NCI-H146 treated with DMSO at 0.1 percent for 48 hours (cell line): Measurements from ENCODE around the gene ZNF408.

Experiments
- DNase-seq: peaks from one replicate; lab custom pipeline; 2025; ENCODE audit not compliant: unreplicated experiment; lab: John Stamatoyannopoulos, UW

Gene ZNF408

GRCh38 chr11:46675949-46676348, 24.9 kb upstream of the ZNF408 start:
- DNase-seq = no peak

DNA sequence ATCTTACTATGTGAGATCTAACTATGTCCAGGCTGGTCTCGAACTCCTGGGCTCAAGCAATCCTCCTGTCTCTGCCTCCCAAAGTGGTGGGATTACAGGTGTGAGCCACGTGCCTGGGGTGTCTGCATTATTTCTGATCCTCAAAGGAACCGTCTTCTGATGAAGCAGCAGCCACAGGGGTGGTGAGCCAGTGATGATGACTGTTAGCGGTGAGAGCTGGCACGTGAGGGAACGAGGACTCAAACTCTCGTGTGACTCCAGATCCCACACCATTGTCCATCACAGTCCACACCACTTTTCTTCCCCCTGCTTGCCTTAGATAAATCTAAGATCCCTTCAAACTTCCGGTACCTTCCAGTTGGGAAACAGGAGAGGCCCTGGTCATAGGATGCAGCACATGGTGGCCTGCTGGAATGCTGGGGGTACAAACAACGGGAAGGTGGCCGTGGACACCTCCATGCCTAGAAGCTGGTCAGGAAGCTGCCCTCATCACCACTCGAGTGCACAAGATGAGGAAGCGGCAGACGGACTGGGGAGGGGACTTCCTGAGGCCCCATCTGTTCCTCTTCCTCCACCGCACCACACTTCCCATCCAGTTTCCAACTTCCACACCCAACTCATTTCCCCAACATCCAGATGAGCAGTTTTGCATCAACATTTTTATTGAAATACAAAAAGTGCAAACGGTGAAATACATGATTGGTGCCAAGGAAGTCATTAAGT, 24.2 kb upstream of the ZNF408 start:
- no peak for DNase-seq

DNA sequence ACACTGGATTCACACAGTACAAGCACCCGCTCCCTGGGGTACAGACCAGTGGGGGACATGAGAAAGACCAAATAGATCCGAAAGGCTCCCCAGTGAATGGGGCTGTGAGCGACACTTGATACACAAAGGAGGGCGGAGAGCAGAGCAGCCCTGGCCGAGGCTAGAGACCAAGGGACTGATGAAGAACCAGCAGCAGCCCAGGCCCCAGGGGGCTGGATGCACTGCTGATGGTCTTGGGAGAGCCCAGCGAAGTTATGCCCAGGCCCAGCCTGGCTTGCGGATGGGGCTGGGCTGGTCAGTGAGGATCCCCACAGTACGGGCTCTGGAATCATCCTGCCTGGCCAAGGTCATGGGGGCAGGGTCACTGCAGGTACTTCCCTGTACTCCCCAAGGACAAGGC, 23.7 kb upstream of the ZNF408 start:
- no peak for DNase-seq

- DNase-seq = no peak
Measured at GRCh38 chr11:46677991-46678740, 22.7 kb upstream of the ZNF408 start.

DNA sequence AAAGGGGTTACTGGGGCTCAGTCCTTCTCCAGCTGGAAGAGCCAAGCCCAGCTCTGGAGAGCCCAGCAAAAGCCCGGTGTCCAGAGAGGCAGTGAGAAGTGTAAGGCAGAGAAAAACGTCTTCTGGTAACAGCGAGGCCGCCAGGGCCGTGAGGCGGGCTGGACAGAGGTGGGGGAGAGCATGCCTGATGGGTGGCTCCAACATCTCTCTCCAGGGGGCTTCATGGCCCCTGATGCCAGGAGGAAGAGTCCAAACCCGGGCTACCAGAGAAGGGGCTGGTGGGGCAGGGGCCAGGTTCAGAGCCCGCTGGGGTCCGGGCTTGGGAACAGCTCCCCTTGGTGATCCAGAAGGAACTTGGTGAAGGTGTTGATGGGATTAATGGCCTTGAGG, 22.1 kb upstream of the ZNF408 start:
- DNase-seq = no peak

- no peak for DNase-seq
Measured at GRCh38 chr11:46679241-46680163, 21.3 kb upstream of the ZNF408 start.

DNA sequence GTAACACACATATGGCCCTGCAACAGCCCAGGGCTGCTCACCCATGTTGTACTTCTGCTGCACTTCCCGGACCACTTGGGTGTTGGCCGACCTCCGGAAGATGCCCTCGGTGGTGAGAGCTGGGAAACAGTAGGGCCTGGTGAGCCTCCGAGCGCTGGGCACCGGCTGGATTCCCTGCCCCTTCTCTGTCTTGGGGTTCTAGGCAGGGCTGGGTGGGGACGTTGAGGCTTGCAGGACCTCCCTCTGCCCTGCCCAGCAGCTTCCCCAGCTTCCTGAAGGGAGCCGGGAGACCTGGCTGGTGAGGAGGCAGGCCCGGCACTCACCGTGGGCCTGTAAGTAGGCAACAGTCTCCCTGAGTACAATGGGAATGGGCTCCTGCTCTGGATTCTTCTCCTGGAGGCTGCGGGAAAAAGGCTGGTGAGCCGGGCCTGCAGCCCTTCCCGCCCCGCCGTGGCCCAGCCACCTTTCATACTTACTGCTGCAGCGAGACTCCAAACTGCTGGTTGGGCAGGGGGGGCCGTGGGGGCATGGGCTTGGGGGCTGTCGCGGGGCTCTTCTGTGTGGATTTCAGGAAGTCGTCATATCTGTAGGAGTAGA, 20.6 kb upstream of the ZNF408 start:
- DNase-seq = no peak

- DNase-seq = no peak
Measured at GRCh38 chr11:46680815-46681214, 20.0 kb upstream of the ZNF408 start.

DNA sequence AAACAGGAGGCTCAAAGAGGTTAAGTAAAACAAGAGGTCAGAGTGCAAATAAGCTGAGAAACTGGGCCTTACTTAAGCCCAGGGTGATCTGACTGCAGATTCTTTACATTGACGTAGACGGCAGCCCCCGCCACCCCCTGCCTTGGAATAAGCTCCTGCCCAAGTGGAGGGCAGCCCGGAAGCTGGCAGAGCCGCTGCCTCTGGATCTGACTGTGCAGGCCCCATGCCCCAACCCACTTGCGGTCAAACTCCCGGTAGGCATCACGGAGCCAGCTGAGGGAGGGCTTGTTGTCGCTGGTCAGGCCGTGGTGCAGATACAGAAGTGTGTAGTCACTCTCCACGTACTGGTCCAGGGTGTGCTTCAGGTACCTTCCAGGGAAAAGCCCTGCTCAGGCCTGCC, 19.0 kb upstream of the ZNF408 start:
- DNase-seq = no peak

- DNase-seq = no peak
Measured at GRCh38 chr11:46682773-46683752, 17.8 kb upstream of the ZNF408 start.

GRCh38 chr11:46684367-46684766, 16.5 kb upstream of the ZNF408 start:
- no peak for DNase-seq

- no peak for DNase-seq
Measured at GRCh38 chr11:46686886-46687795, 13.7 kb upstream of the ZNF408 start.

GRCh38 chr11:46690702-46691101, 10.1 kb upstream of the ZNF408 start:
- no peak for DNase-seq

GRCh38 chr11:46692450-46692849, 8.4 kb upstream of the ZNF408 start:
- no peak for DNase-seq

- DNase-seq = no peak
Measured at GRCh38 chr11:46693597-46694012, 7.2 kb upstream of the ZNF408 start.

GRCh38 chr11:46694072-46694471, 6.8 kb upstream of the ZNF408 start:
- DNase-seq = no peak

DNA sequence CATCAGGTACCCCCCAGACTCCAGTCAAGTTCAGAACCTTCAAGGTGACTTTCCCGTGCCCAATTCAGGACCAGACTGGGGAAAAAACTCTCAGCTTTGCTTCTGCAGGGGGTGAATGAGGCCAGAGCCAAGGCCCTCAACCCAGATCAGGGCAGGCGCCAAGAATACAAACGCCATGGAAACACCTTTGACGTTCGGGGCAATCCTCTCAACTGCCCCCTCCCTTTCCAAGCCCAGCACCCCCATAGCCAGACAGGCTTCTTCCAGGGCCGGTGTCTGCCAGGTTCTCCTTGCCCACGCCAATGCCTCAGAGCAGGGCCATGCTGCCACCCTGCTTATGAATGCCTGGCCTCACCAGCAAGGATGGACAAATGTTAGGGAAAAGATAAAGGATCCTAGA, 6.2 kb upstream of the ZNF408 start:
- DNase-seq = no peak

DNA sequence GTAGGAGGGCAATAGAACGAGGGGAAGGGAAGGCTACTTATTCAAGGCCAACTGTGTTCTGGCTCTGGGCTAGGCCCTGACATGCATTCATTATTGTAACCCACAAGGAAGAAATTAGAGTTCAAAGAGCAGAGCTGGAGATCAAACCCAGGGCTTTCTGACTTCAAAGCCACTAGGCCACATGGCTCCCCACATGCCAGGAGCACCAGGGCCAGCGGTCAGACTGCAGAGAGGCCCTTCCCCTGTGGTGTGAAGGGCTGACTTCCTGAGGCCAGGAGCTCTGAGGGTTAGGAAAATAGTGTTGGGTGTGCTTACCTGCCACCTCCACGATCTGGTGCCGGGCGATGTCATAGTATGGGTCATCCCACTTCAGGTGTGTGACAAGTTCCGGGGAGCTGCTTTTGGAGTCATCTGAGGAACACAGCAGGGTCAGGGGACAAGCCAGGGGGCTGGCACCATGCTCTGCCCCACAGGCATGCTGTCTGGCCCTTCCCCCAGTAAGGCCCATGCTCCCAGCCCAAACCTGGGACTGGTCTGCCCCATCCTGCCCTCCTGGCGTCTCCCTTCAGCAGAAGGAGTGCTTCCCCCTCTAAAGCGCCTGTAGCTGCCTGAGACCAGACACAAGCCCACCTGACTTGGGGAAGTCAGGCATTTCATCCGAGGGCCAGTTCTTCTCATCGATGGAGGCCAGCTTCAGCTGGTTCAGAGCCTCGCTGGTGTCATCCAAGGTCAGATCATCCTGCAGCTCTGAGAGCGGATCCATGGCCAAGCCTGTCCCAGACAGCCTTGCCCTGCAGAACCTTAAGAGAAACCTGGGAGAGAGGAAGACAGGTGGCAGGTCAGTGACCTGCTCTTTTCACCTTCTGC, 5.3 kb upstream of the ZNF408 start:
- no peak for DNase-seq
